Neuron (in vitro differentiated cells): ENCODE measurements around the gene ALDH3B2.
"Not testable (repeated sequence)": the region's sequence is repeated elsewhere in the genome, so short reads cannot be mapped to it uniquely, and the experiment has no call there.

Source experiments
- H2AFZ ChIP-seq: one replicate; pipeline ENCODE4 v1.6.1; 2013; ENCODE audit warnings: low read depth, mild to moderate bottlenecking, inconsistent platforms, low read length, moderate library complexity
- H3K27me3 ChIP-seq: one replicate; pipeline ENCODE4 v1.6.1; 2013; ENCODE audit warnings: low read length; ENCODE audit not compliant: insufficient read depth
- H3K36me3 ChIP-seq: one replicate; pipeline ENCODE4 v1.6.1; 2013; ENCODE audit warnings: low read length; ENCODE audit not compliant: insufficient read depth
- H3K4me1 ChIP-seq: one replicate; pipeline ENCODE4 v1.6.1; 2013; ENCODE audit warnings: low read length; ENCODE audit not compliant: insufficient read depth
- H3K4me3 ChIP-seq: 2 replicates; pipeline ENCODE4 v1.5.1; 2013; ENCODE audit warnings: mild to moderate bottlenecking, low read length, moderate library complexity
- H3K9me3 ChIP-seq: one replicate; pipeline ENCODE4 v1.6.1; 2013; ENCODE audit warnings: low read length

Gene ALDH3B2

GRCh38 chr11:67663532-67664212 lies 10.8 kb downstream of the ALDH3B2 start:
- peaks cover 19% of the 10 kb centered on the region for H3K27me3 ChIP-seq
- H3K4me1 ChIP-seq, result no peaks in the 10 kb centered on the region
- H3K4me3 ChIP-seq, result no peak overlapping the region
- H3K36me3 ChIP-seq, result no peaks in the 10 kb centered on the region
- no peaks in the 10 kb centered on the region for H3K9me3 ChIP-seq
- H2AFZ ChIP-seq, result no peak overlapping the region

- H2AFZ ChIP-seq, result no peak overlapping the region
- H3K27me3 ChIP-seq, result peaks cover 19% of the 10 kb centered on the region
- H3K4me1 ChIP-seq, result no peaks in the 10 kb centered on the region
- no peaks in the 10 kb centered on the region for H3K9me3 ChIP-seq
- H3K36me3 ChIP-seq, result no peaks in the 10 kb centered on the region
- H3K4me3 ChIP-seq, result no peak overlapping the region
Measured at GRCh38 chr11:67662835-67663531, 11.4 kb downstream of the ALDH3B2 start.

GRCh38 chr11:67662142-67662834 lies 12.1 kb downstream of the ALDH3B2 start:
- H2AFZ ChIP-seq, result no peak overlapping the region
- no peaks in the 10 kb centered on the region for H3K9me3 ChIP-seq
- H3K27me3 ChIP-seq, result peaks cover 19% of the 10 kb centered on the region
- no peaks in the 10 kb centered on the region for H3K36me3 ChIP-seq
- no peak overlapping the region for H3K4me3 ChIP-seq
- H3K4me1 ChIP-seq, result no peaks in the 10 kb centered on the region

DNA sequence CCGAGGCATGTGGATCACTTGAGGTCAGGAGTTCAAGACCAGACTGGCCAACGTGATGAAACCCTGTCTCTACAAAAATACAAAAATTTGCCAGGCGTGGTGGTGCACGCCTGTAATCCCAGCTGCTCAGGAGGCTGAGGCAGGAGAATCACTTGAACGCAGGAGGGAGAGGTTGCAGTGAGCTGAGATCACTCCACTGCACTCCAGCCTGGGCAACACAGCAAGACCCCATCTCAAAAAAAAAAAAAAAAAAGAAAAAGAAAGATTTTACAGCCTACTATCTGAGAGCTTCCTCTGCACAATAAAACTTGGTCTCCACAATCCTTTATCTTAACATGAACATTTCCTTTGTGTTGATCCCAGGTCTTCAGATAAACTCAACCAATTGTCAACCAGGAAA lies 13.7 kb downstream of the ALDH3B2 start:
- H3K4me3 ChIP-seq, H3K9me3 ChIP-seq, H2AFZ ChIP-seq, H3K36me3 ChIP-seq, H3K4me1 ChIP-seq: not testable (repeated sequence)
- H3K27me3 ChIP-seq, result peaks cover 19% of the 10 kb centered on the region

DNA sequence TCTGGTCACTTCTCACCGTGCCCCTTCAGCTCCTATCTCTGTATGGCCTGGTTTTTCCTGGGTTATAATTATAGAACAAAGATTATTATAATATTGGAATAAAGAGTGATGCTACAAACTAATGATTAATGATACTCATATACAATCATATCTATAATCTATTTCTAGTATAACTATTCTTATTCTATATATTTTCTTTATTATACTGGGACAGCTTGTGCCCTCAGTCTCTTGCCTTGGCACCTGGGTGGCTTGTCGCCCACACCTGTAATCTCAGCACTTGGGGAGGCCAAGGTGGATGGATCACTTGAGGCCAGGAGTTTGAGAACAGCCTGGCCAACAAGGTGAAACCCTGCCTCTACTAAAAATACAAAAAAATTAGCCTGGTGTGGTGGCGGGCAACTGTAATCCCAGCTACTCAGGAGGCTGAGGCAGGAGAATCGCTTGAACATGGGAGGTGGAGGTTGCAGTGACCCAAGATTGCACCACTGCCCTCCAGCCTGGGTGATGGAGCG lies 14.7 kb downstream of the ALDH3B2 start:
- H3K4me1 ChIP-seq, H3K36me3 ChIP-seq, H3K9me3 ChIP-seq, H2AFZ ChIP-seq, H3K4me3 ChIP-seq: not testable (repeated sequence)
- peaks cover 16% of the 10 kb centered on the region for H3K27me3 ChIP-seq

- peaks cover 3% of the 10 kb centered on the region for H3K27me3 ChIP-seq
- no peaks in the 10 kb centered on the region for H3K9me3 ChIP-seq
- H3K4me3 ChIP-seq, result no peak overlapping the region
- no peak overlapping the region for H2AFZ ChIP-seq
- H3K4me1 ChIP-seq, result no peaks in the 10 kb centered on the region
- H3K36me3 ChIP-seq, result no peaks in the 10 kb centered on the region
Measured at GRCh38 chr11:67657300-67657699, 17.1 kb downstream of the ALDH3B2 start.

- H2AFZ ChIP-seq, result no peak overlapping the region
- no peak overlapping the region for H3K4me3 ChIP-seq
- no peaks in the 10 kb centered on the region for H3K4me1 ChIP-seq
- no peaks in the 10 kb centered on the region for H3K9me3 ChIP-seq
- H3K36me3 ChIP-seq, result no peaks in the 10 kb centered on the region
- no peaks in the 10 kb centered on the region for H3K27me3 ChIP-seq
Measured at GRCh38 chr11:67656278-67656922, 18.0 kb downstream of the ALDH3B2 start.

DNA sequence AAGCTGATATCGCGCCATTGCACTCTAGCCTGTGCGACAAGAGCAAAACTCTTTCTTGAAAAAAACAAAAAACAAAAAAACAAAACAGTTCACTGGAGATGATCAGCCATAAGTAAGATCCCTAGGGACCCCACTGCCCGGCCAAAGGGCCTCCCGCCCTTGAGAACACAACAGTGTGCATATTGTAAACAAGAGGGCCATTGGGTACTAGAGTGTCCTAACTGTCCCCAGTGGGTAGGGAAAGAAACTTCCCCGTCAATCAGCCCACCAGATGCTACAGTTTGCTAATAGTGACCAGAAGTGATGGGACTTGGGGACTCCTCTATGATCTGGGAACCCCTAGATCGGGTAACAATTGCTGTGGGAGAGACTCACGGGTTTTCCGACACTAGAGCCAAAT lies 20.2 kb downstream of the ALDH3B2 start:
- H3K9me3 ChIP-seq, result no peaks in the 10 kb centered on the region
- no peaks in the 10 kb centered on the region for H3K36me3 ChIP-seq
- H2AFZ ChIP-seq, result no peak overlapping the region
- no peaks in the 10 kb centered on the region for H3K27me3 ChIP-seq
- H3K4me3 ChIP-seq, result no peak overlapping the region
- no peaks in the 10 kb centered on the region for H3K4me1 ChIP-seq

- Histone ChIP-seq H3K4me3 (no peak overlapping the region), H3K27me3 (no peaks in the 10 kb centered on the region), H3K36me3 (no peaks in the 10 kb centered on the region), H3K9me3 (no peaks in the 10 kb centered on the region), H3K4me1 (no peaks in the 10 kb centered on the region), H2AFZ (no peak overlapping the region)
Measured at GRCh38 chr11:67652965-67653845, 21.2 kb downstream of the ALDH3B2 start.

- no peaks in the 10 kb centered on the region for H3K36me3 ChIP-seq
- no peak overlapping the region for H2AFZ ChIP-seq
- no peak overlapping the region for H3K4me3 ChIP-seq
Measured at GRCh38 chr11:67651976-67652781, 22.2 kb downstream of the ALDH3B2 start.

GRCh38 chr11:67649634-67650510 lies 24.6 kb downstream of the ALDH3B2 start:
- no peaks in the 10 kb centered on the region for H3K4me1 ChIP-seq
- no peak overlapping the region for H2AFZ ChIP-seq
- no peaks in the 10 kb centered on the region for H3K36me3 ChIP-seq
- no peaks in the 10 kb centered on the region for H3K9me3 ChIP-seq
- no peaks in the 10 kb centered on the region for H3K27me3 ChIP-seq
- no peak overlapping the region for H3K4me3 ChIP-seq

More at GRCh38 chr11:67651976-67652781, 22.2 kb downstream of the ALDH3B2 start:
- no peaks in the 10 kb centered on the region for H3K4me1 ChIP-seq
- no peaks in the 10 kb centered on the region for H3K9me3 ChIP-seq
- no peaks in the 10 kb centered on the region for H3K27me3 ChIP-seq
